Gastroesophageal sphincter (tissue), 3 donors: ENCODE data around the gene AK5.

ENCODE experiments used
- CTCF ChIP-seq, 4 experiments: fragments of 200-600 bp in 2 of 4; fragments of 450-650 bp in 2 of 4; sonication (generic) in 1 of 4; IDR thresholded peaks; one replicate each; pipeline ENCODE4 v1.5.1; 2017 to 2019; ENCODE audit warnings: antibody characterized with exemption in 4 of 4, mild to moderate bottlenecking in 2 of 4, moderate library complexity in 2 of 4
- POLR2A ChIP-seq, 2 donors: fragments of 450-650 bp; IDR thresholded peaks; one replicate each; pipeline ENCODE4 v1.6.1; 2017; ENCODE audit warnings: antibody characterized with exemption in 2 of 2, mild to moderate bottlenecking in 2 of 2, moderate library complexity in 1 of 2

GRCh38 chr1:77341195-77341594 is 59.4 kb downstream of the AK5 start:
- no peak for TF ChIP-seq CTCF (IDR thresholded peaks at IDR 0.05)
- no peak for TF ChIP-seq POLR2A (IDR thresholded peaks at IDR 0.05)
